Neural crest cell (in vitro differentiated cells): ENCODE data around the gene SCIN. TPM values are rescaled to one million over a fixed set of nuclear protein-coding genes. Genes with fewer than 3 reads are reported as not detected.
"Not testable (repeated sequence)": the region's sequence is repeated elsewhere in the genome, so short reads cannot be mapped to it uniquely, and the experiment has no call there.

Source experiments
- DNase-seq: peaks from one replicate; pipeline ENCODE4 v3.0.0; 2021; ENCODE audit warnings: low read depth, mixed read lengths, low spot score
- H3K27ac Mint-ChIP-seq: one replicate; pipeline ENCODE4 v1.8.0; 2021; ENCODE audit warnings: mild to moderate bottlenecking, mixed read lengths; ENCODE audit not compliant: unreplicated experiment
- H3K27me3 Mint-ChIP-seq: 2 replicates; pipeline ENCODE4 v1.8.0; 2021; ENCODE audit warnings: low read depth, mild to moderate bottlenecking, mixed read lengths
- H3K36me3 Mint-ChIP-seq: 2 replicates; pipeline ENCODE4 v1.8.0; 2021; ENCODE audit warnings: low read depth, mild to moderate bottlenecking, mixed read lengths
- H3K4me1 Mint-ChIP-seq: 2 replicates; pipeline ENCODE4 v1.8.0; 2021; ENCODE audit warnings: mixed read lengths
- H3K4me3 Mint-ChIP-seq: one replicate; pipeline ENCODE4 v1.8.0; 2021; ENCODE audit warnings: mild to moderate bottlenecking, mixed read lengths
- H3K9me3 Mint-ChIP-seq: 2 replicates; pipeline ENCODE4 v1.8.0; 2021; ENCODE audit warnings: mixed read lengths
- CTCF ChIP-seq: fragments of 200-600 bp; sonication (generic); conservative IDR thresholded peaks from 2 replicates; pipeline ENCODE4 v1.5.0; 2021; ENCODE audit warnings: antibody characterized with exemption, mild to moderate bottlenecking
- total RNA-seq: library from RNA; stranded (reverse); gene quantifications from 2 replicates; pipeline ENCODE4 v1.2.1, GENCODE V29; 2021

The SCIN gene
- total RNA-seq, 1 donor from 2014 or later = not detected

DNA sequence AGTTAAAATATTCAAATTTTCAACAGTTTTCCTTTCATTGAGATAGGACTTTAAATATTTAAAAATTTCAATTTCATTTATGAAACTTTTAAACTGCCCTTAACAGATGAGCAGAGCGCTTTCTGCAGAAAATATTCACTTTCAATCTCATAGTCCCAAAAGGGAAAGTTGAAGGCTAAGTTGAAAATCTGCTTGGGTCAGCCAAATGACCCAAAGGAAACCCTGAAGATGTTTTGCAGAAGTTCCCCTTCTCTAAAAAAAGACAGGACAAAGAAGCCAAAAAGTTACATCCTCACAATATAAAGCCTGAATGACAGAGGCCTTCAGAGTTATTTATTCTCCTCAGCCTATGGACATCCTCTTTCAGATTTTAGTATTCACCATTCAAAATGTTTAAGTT lies 17.6 kb upstream of the SCIN start:
- no peak for DNase-seq
- no peak for TF ChIP-seq CTCF
- H3K27ac Mint-ChIP-seq = no peak overlapping the region
- peaks cover 3% of the 10 kb centered on the region for H3K36me3 Mint-ChIP-seq
- peaks cover 3% of the 10 kb centered on the region for H3K9me3 Mint-ChIP-seq
- no peaks in the 10 kb centered on the region for H3K4me1 Mint-ChIP-seq
- H3K27me3 Mint-ChIP-seq = no peaks in the 10 kb centered on the region
- no peak overlapping the region for H3K4me3 Mint-ChIP-seq

DNA sequence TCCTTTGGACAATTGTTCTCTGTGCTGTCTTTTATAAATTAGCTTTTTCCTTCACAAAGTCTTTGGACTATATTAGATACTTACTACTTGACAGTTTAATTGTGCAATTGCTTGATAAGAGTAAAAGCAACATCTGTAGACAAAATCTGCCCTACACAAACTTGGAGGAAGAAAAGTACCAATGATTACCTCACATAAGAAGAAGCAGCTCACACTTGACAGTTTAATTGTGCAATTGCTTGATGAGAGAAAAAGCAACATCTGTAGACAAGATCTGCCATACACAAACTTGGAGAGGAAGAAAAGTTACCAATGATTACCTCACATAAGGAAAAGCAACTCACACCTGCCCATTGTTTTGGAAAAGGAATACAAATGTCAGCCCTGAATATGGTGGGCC lies 17.1 kb upstream of the SCIN start:
- no peak overlapping the region for H3K27ac Mint-ChIP-seq
- DNase-seq = no peak

GRCh38 chr7:12554351-12554750 lies 16.2 kb upstream of the SCIN start:
- no peaks in the 10 kb centered on the region for H3K27me3 Mint-ChIP-seq
- no peak overlapping the region for H3K27ac Mint-ChIP-seq
- DNase-seq = no peak
- H3K36me3 Mint-ChIP-seq = peaks cover 3% of the 10 kb centered on the region
- no peak for TF ChIP-seq CTCF
- H3K4me1 Mint-ChIP-seq = no peaks in the 10 kb centered on the region
- H3K9me3 Mint-ChIP-seq = peaks cover 3% of the 10 kb centered on the region
- H3K4me3 Mint-ChIP-seq = no peak overlapping the region

More for the DNA sequence above, 17.1 kb upstream of the SCIN start:
- H3K9me3 Mint-ChIP-seq = peaks cover 3% of the 10 kb centered on the region
- H3K4me1 Mint-ChIP-seq = no peaks in the 10 kb centered on the region
- no peak for TF ChIP-seq CTCF
- no peaks in the 10 kb centered on the region for H3K27me3 Mint-ChIP-seq
- H3K4me3 Mint-ChIP-seq = no peak overlapping the region
- peaks cover 3% of the 10 kb centered on the region for H3K36me3 Mint-ChIP-seq

DNA sequence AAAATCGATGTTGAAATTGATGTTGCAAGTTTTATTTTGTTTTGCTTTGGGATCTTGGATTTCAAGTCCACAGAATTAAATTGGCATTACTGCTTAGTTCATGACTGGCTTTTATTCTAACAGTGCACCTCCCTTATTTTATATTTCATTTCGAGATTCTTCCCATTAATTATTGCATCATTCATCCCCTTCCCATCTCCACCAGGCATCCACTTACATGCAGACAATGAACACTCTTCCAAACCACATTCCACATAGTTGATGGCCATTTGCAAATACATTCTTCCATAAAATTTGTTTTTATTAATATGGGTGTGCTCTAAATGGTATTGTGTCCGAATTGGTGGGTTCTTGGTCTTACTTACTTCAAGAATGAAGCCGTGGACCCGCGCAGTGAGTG lies 15.6 kb upstream of the SCIN start:
- no peak overlapping the region for H3K27ac Mint-ChIP-seq
- H3K36me3 Mint-ChIP-seq = peaks cover 3% of the 10 kb centered on the region
- H3K4me3 Mint-ChIP-seq = no peak overlapping the region
- H3K27me3 Mint-ChIP-seq = no peaks in the 10 kb centered on the region
- no peak for TF ChIP-seq CTCF
- no peaks in the 10 kb centered on the region for H3K4me1 Mint-ChIP-seq
- DNase-seq = no peak
- H3K9me3 Mint-ChIP-seq = peaks cover 3% of the 10 kb centered on the region

DNA sequence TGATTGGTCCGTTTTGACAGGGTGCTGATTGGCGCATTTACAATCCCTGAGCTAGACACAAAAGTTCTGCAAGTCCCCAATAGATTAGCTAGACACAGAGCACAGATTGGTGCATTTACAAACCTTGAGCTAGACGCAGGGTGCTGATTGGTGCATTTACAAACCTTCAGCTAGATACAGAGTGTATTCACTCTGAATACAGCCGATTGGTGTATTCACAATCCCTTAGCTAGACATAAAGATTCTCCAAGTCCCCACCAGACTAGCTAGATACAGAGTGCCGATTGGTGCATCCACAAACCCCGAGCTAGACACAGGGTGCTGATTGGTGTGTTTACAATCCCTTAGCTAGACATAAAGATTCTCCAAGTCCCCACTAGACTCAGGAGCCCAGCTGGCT lies 14.8 kb upstream of the SCIN start:
- DNase-seq, H3K4me3 Mint-ChIP-seq, H3K9me3 Mint-ChIP-seq, H3K27me3 Mint-ChIP-seq, H3K4me1 Mint-ChIP-seq, H3K36me3 Mint-ChIP-seq, H3K27ac Mint-ChIP-seq: not testable (repeated sequence)

DNA sequence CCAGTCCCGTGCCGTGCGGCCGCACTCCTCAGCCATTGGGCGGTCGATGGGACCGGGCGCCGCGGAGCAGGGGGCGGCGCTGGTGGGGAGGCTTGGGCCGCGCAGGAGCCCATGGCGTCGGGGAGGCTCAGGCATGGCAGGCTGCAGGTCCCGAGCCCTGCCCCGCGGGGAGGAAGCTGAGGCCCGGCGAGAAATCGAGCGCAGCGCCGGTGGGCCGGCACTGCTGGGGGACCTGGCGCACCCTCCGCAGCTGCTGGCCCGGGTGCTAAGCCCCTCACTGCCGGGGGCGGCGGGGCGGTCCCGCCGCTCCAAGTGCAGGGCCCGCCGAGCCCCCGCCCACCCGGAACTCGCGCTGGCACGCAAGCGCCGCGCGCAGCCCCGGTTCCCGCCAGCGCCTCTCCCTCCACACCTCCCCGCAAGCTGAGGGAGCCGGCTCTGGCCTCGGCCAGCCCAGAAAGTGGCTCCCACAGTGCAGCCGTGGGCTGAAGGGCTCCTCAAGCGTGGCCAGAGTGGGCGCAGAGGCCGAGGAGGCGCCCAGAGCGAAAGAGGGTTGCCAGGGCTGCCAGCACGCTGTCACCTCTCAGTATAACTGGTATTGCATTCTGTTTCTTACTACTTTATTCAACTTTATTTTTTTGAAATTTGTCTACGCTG lies 14.3 kb upstream of the SCIN start:
- H3K4me3 Mint-ChIP-seq, H3K9me3 Mint-ChIP-seq, DNase-seq, H3K36me3 Mint-ChIP-seq, H3K4me1 Mint-ChIP-seq, H3K27me3 Mint-ChIP-seq, H3K27ac Mint-ChIP-seq: not testable (repeated sequence)
